GOT3 (cell line): ENCODE results near the gene DTWD2.
"Not testable (repeated sequence)": the region's sequence is repeated elsewhere in the genome, so short reads cannot be mapped to it uniquely, and the experiment has no call there.

Experiments
- DNase-seq: peaks from one replicate; lab custom pipeline; 2025; ENCODE audit warnings: mixed read lengths; lab: John Stamatoyannopoulos, UW

Gene DTWD2

GRCh38 chr5:118996098-118996497 lies 7.8 kb upstream of the DTWD2 start:
- DNase-seq: no peak

DNA sequence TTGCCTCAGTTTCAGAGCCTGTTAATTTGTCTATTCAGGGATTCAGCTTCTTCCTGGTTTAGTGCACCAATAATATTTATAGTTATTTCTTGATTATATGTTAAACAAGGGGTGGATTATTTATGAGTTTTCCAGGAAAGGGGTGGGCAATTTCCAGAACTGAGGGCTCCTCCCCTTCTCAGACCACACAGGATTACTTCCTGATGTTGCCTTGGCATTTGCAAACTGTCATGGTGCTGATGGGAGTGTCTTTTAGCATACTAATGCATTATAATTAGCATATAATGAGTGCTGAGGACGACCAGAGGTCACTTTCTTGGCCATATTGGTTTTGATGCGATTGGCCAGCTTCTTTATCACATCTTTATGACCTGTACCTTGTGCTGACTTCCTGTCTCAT lies 6.2 kb upstream of the DTWD2 start:
- DNase-seq: no peak

DNA sequence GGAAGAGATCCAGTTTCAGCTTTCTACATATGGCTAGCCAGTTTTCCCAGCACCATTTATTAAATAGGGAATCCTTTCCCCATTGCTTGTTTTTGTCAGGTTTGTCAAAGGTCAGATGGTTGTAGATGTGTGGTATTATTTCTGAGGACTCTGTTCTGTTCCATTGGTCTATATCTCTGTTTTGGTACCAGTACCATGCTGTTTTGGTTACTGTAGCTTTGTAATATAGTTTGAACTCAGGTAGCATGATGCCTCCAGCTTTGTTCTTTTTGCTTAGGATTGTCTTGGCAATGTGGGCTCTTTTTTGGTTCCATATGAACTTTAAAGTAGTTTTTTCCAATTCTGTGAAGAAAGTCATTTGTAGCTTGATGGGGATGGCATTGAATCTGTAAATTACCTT lies 4.8 kb upstream of the DTWD2 start:
- DNase-seq: not testable (repeated sequence)

DNA sequence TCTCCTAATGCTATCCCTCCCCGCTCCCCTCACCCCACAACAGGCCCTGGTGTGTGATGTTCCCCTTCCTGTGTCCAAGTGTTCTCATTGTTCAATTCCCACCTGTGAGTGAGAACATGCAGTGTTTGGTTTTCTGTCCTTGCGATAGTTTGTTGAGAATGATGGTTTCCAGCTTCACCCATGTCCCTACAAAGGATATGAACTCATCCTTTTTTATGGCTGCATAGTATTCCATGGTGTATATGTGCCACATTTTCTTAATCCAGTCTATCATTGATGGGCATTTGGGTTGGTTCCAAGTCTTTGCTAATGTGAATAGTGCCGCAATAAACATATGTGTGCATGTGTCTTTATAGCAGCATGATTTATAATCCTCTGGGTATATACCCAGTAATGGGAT lies 3.7 kb upstream of the DTWD2 start:
- not testable (repeated sequence) for DNase-seq

DNA sequence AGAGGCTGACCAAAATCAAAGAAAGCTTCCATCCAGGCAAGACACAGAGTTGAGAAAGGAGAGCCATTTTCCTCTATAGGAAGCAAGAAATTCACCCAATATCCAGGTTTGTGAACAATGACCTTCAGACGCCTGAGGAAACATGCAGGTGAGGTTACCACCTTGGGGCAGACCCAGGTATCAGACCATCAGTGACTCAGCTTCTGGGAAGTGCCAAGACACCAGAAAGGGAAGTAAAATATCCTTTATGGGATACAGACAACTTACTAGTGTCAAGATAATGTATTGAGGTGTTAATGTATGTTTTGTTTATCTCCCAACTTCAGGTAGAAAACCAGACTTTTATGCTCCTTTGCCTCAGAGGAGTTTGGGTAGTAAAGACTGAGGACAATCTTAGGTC lies 2.2 kb upstream of the DTWD2 start:
- no peak for DNase-seq

DNA sequence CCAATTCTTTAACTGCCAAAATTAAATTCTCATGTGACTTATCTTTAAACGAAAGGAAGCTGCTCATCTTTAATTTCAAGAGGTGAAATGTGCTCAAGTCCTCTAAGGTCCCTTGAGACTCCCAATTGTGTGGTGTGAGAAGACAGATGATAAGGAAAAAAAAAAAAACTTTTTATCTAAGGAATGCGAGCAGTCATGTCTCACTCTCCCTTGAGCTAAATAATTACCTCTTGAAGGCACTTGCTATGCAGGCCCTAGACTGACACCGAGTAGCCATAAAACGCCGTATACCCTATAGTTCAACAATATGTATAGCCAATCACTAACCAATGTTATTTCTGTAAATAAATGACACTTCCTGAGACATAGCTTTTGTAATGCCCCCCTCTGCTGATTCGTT lies 1.5 kb upstream of the DTWD2 start:
- no peak for DNase-seq

- DNase-seq: no peak
Measured at GRCh38 chr5:118988866-118989180, 476 bp upstream of the DTWD2 start.

- DNase-seq: no peak
Measured at GRCh38 chr5:118984602-118985001, 3.7 kb downstream of the DTWD2 start.

DNA sequence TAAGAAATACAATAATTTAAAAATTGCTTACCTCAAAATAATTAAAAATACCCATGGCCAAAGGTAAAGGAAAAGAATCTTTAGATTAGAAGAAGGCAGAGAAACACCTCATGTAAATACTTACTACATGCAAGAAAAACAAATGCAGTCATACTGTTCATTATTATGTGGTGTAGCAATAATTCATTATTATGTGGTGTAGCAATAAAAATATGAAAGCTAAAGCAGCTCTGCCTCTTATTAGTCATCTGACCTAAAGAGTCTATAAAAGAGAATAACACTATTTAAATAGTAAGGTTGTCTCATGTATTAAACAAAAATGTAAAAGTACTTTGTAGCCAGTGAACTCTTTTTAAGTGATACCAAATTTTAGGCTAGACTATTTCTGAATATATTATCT lies 6.6 kb downstream of the DTWD2 start:
- no peak for DNase-seq

DNA sequence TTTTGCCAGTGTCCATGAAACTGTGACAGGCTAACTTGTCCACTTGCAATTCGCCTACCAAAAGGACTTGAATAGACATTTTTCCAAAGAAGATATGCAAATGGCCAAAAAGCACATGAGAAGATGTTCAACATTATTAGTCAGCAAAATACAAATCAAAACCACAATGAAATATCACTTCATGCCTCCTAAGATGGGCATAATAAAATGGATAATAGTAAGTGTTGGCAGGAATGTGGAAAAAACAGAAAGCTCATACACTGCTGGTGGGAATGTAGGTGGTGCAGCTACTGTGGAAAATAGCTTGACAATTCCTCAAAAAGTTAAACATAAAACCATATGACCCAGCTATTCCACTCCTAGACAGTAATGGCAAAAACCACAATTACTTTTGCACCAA lies 7.9 kb downstream of the DTWD2 start:
- no peak for DNase-seq

DNA sequence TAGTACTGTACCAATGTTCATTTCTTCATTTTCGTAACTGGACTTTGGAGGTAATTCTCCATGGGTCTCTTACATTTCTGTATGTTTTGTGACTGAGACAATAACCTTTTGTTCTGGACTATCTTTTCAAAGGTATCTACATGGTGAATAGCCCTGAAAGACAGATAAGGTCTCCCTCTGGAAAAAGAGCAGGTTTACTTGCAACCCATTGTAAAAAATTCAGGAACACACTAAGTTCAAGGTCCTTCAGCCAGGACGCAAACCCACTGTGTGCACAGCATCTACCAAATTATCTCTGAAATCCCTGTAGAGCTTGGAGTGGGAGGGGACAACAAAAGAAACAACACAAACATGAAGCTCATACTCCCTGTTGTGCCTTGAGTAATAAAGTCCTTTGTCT lies 8.3 kb downstream of the DTWD2 start:
- no peak for DNase-seq

GRCh38 chr5:118973779-118974445 lies 14.4 kb downstream of the DTWD2 start:
- not testable (repeated sequence) for DNase-seq

GRCh38 chr5:118968925-118969375 lies 19.4 kb downstream of the DTWD2 start:
- DNase-seq: no peak

- DNase-seq: no peak
Measured at GRCh38 chr5:118968406-118968911, 19.9 kb downstream of the DTWD2 start.

- no peak for DNase-seq
Measured at GRCh38 chr5:118967059-118967508, 21.3 kb downstream of the DTWD2 start.

DNA sequence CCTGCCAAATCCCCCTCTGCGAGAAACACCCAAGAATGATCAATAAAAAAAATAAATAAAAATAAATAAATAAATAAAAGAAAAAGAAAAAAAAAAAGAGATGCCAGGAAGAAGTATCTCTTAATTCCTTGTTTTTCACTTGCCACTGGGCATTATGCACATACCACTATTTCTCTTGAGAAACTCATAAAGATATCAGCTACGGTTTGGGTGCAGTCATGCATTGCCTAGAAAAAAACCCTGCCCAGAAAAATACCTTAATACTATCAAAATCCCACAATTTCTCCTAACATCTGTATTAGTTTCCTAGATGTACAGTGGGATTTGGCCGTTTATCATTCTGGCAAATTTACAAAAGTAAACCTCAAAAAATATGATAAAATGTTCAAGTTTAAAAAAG lies 22.5 kb downstream of the DTWD2 start:
- DNase-seq: no peak

GRCh38 chr5:118964970-118965369 lies 23.4 kb downstream of the DTWD2 start:
- DNase-seq: not testable (repeated sequence)

DNA sequence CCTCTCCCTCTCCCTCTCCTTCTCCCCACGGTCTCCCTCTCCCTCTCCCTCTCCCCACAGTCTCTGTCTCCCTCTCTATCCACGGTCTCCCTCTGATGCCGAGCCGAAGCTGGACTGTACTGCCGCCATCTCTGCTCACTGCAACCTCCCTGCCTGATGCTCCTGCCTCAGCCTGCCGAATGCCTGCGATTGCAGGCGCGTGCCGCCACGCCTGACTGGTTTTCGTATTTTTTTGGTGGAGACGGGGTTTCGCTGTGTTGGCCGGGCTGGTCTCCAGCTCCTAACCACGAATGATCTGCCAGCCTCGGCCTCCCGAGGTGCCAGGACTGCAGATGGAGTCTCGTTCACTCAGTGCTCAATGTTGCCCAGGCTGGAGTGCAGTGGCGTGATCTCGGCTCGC lies 24.0 kb downstream of the DTWD2 start:
- DNase-seq: not testable (repeated sequence)

DNA sequence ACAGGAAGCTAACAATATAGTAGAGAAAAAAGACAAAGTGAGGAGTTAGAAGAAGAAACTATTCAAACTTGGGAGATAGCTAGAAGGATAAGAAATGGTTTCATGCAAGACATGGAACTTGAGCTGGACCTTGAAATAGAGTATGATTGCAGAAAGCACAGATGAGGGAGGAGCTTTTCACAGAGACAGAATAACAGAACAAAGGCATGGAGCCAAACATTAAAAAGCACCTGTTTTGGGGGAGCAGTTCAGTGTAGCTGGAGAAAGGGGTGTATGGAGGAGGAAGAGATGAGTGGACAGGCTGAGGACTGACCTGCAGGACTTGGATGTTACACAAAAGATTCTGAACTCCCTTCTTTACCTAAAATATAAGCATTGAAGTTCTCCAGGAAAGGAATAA lies 25.2 kb downstream of the DTWD2 start:
- no peak for DNase-seq

GRCh38 chr5:118960557-118960956 lies 27.8 kb downstream of the DTWD2 start:
- no peak for DNase-seq

GRCh38 chr5:118956727-118957126 lies 31.6 kb downstream of the DTWD2 start:
- DNase-seq: no peak

GRCh38 chr5:118953652-118954005 lies 34.7 kb downstream of the DTWD2 start:
- no peak for DNase-seq

- DNase-seq: no peak
Measured at GRCh38 chr5:118952992-118953651, 35.2 kb downstream of the DTWD2 start.

DNA sequence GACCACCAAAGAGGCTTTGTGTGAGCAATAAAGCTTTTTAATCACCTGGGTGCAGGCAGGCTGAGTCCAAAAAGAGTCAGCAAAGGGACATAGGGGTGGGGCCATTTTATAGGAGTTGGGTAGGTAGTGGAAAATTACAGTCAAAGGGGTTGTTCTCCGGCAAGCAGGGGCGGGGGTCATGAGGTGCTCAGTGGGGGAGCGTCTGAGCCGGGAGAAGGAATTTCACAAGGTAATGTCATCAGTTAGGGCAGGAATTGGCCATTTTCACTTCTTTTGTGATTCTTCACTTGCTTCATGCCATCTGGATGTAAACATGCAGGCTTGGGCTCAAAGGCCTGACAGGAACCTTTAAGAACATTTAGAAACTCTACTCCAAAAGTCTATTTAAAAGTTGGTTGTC lies 36.0 kb downstream of the DTWD2 start:
- not testable (repeated sequence) for DNase-seq
